Retina (tissue), 1 donor: Measurements from ENCODE around the gene RAI2.

ENCODE experiments used
- DNase-seq: peaks from one replicate; pipeline ENCODE4 v3.0.0-alpha.2; 2016

Gene RAI2

GRCh38 chrX:17774053-17774452 is 87.0 kb downstream of the RAI2 start:
- no peak for DNase-seq

- no peak for DNase-seq
These were observed 87.7 kb downstream of the RAI2 start for GRCh38 chrX:17773221-17773876.

- no peak for DNase-seq
These were observed 91.3 kb downstream of the RAI2 start for GRCh38 chrX:17769701-17770269.

- DNase-seq: no peak
These were observed 92.1 kb downstream of the RAI2 start for GRCh38 chrX:17768997-17769396.

- no peak for DNase-seq
These were observed 93.4 kb downstream of the RAI2 start for GRCh38 chrX:17767734-17768133.

- no peak for DNase-seq
These were observed 101.1 kb downstream of the RAI2 start for GRCh38 chrX:17759990-17760389.

GRCh38 chrX:17758382-17758781 is 102.7 kb downstream of the RAI2 start:
- no peak for DNase-seq

GRCh38 chrX:17750436-17750835 is 110.7 kb downstream of the RAI2 start:
- no peak for DNase-seq
